Liver (tissue), 9 donors: ENCODE measurements around the gene ANKS3. TPM values are rescaled to one million over a fixed set of nuclear protein-coding genes. Genes with fewer than 3 reads are reported as not detected.

Source experiments
- DNase-seq: peaks from one replicate; pipeline ENCODE4 v3.0.0-alpha.2; 2017; ENCODE audit warnings: low spot score
- H3K27ac ChIP-seq, 2 donors: one replicate each; pipeline ENCODE4 v1.7.0; 2013; ENCODE audit warnings: inconsistent platforms in 2 of 2, low read length in 2 of 2, control low read depth in 1 of 2, low read depth in 1 of 2, mild to moderate bottlenecking in 1 of 2
- H3K27me3 ChIP-seq, 4 donors: one replicate each; pipeline versions ENCODE4 v1.6.1 to v1.7.0; 2013; ENCODE audit warnings: low read length in 3 of 4, inconsistent platforms in 1 of 4, mild to moderate bottlenecking in 1 of 4, moderate library complexity in 1 of 4; ENCODE audit not compliant: control insufficient read depth in 4 of 4, insufficient read depth in 4 of 4
- H3K36me3 ChIP-seq, 4 donors: one replicate each; pipeline versions ENCODE4 v1.6.1 to v1.7.0; 2013; ENCODE audit warnings: low read length in 3 of 4, mild to moderate bottlenecking in 3 of 4, low read depth in 1 of 4, moderate library complexity in 1 of 4; ENCODE audit not compliant: control insufficient read depth in 4 of 4, insufficient read depth in 3 of 4
- H3K4me1 ChIP-seq, 4 donors: one replicate each; pipeline versions ENCODE4 v1.6.1 to v1.7.0; 2013; ENCODE audit warnings: low read length in 3 of 4, mild to moderate bottlenecking in 3 of 4, moderate library complexity in 1 of 4; ENCODE audit not compliant: control insufficient read depth in 4 of 4, insufficient read depth in 4 of 4
- H3K4me3 ChIP-seq, 3 donors: one replicate each; pipeline versions ENCODE4 v1.6.1 to v1.7.0; 2013; ENCODE audit warnings: low read length in 3 of 3, control low read depth in 1 of 3, low read depth in 1 of 3, mild to moderate bottlenecking in 1 of 3
- H3K9ac ChIP-seq, 2 donors: one replicate each; pipeline ENCODE4 v1.7.0; 2013; ENCODE audit warnings: low read length in 2 of 2, mild to moderate bottlenecking in 2 of 2, moderate library complexity in 2 of 2, control low read depth in 1 of 2, low read depth in 1 of 2
- H3K9me3 ChIP-seq, 4 donors: one replicate each; pipeline versions ENCODE4 v1.6.1 to v1.7.0; 2013; ENCODE audit warnings: low read length in 3 of 4; ENCODE audit not compliant: control insufficient read depth in 4 of 4
- ATF3 ChIP-seq: IDR thresholded peaks from 2 replicates; pipeline ENCODE4 v1.6.1; 2016; ENCODE audit warnings: antibody characterized with exemption
- EGR1 ChIP-seq, 2 donors: IDR thresholded peaks; 2 replicates each; pipeline ENCODE4 v1.6.1; 2016 to 2018; ENCODE audit warnings: antibody characterized with exemption in 2 of 2, low read depth in 2 of 2
- FOXA1 ChIP-seq: IDR thresholded peaks from 2 replicates; pipeline ENCODE4 v1.6.1; 2016; ENCODE audit warnings: antibody characterized with exemption
- FOXA2 ChIP-seq: IDR thresholded peaks from 2 replicates; pipeline ENCODE4 v1.6.1; 2016; ENCODE audit warnings: antibody characterized with exemption
- GABPA ChIP-seq, 2 donors: IDR thresholded peaks in 1 of 2; conservative IDR thresholded peaks in 1 of 2; 2 replicates each; pipeline ENCODE4 v1.6.1; 2016; ENCODE audit warnings: antibody characterized with exemption in 2 of 2, mild to moderate bottlenecking in 1 of 2, moderate library complexity in 1 of 2
- HNF4A ChIP-seq, 2 donors: conservative IDR thresholded peaks; 2 replicates each; pipeline ENCODE4 v1.6.1; 2016; ENCODE audit warnings: antibody characterized with exemption in 2 of 2, mild to moderate bottlenecking in 2 of 2
- HNF4G ChIP-seq: IDR thresholded peaks from 2 replicates; pipeline ENCODE4 v1.6.1; 2016; ENCODE audit warnings: antibody characterized with exemption
- JUND ChIP-seq, 2 donors: IDR thresholded peaks; 2 replicates each; pipeline ENCODE4 v1.6.1; 2016; ENCODE audit warnings: antibody characterized with exemption in 2 of 2
- NR2F2 ChIP-seq: IDR thresholded peaks from 2 replicates; pipeline ENCODE4 v1.6.1; 2016; ENCODE audit warnings: antibody characterized with exemption
- RAD21 ChIP-seq, 2 donors: IDR thresholded peaks; 2 replicates each; pipeline ENCODE4 v1.6.1; 2016; ENCODE audit warnings: antibody characterized with exemption in 2 of 2, mild to moderate bottlenecking in 2 of 2
- RXRA ChIP-seq, 2 donors: IDR thresholded peaks; 2 replicates each; pipeline ENCODE4 v1.6.1; 2017 to 2018; ENCODE audit warnings: antibody characterized with exemption in 2 of 2, mild to moderate bottlenecking in 1 of 2
- SP1 ChIP-seq: IDR thresholded peaks from 2 replicates; pipeline ENCODE4 v1.6.1; 2018; ENCODE audit warnings: antibody characterized with exemption, mild to moderate bottlenecking
- TAF1 ChIP-seq: conservative IDR thresholded peaks from 2 replicates; pipeline ENCODE4 v1.6.1; 2016; ENCODE audit warnings: antibody characterized with exemption, mild to moderate bottlenecking
- YY1 ChIP-seq: IDR thresholded peaks from 2 replicates; pipeline ENCODE4 v1.6.1; 2016; ENCODE audit warnings: antibody characterized with exemption, mild to moderate bottlenecking
- WGBS: extraction: QIAGEN DNeasy Blood & Tissue Kit; methylation state at CpG from one replicate; pipeline ENCODE4 v1.1.7; 2013; 5-methylcytosine and 5-hydroxymethylcytosine counted together
- polyA plus RNA-seq, 2 donors: library from polyadenylated mRNA; stranded (reverse) in 1 of 2; unstranded in 1 of 2; fragments of 200-250 nt in 1 of 2; fragments of >200 nt in 1 of 2; fragmentation: Nextera tagmentation in 1 of 2; extraction: Ambion mirVana in 1 of 2; gene quantifications; one replicate each; pipeline versions ENCODE4 v1.2.1 to v1.2.3, GENCODE V29; 2013 to 2015
- total RNA-seq, 2 donors: library from RNA; depleted of rRNA; stranded (reverse); fragments of >200 nt; gene quantifications; one replicate each; pipeline ENCODE4 v1.2.3, GENCODE V29; 2014
- TF ChIP-seq, protein P1 (sequence below): fragments of 150-350 bp; IDR thresholded peaks from 2 replicates; pipeline ENCODE4 v1.5.1; 2017; ENCODE audit warnings: improper control_type of control experiment, low read depth, low read length; ENCODE audit not compliant: missing input control
- TF ChIP-seq, protein P2 (sequence below): IDR thresholded peaks from 2 replicates; pipeline ENCODE4 v1.6.1; 2016; ENCODE audit warnings: antibody characterized with exemption
- TF ChIP-seq, protein P3 (sequence below): IDR thresholded peaks from 2 replicates; pipeline ENCODE4 v1.6.1; 2016; ENCODE audit warnings: antibody characterized with exemption, mild to moderate bottlenecking
- TF ChIP-seq, protein P4 (sequence below): IDR thresholded peaks from 2 replicates; pipeline ENCODE4 v1.6.1; 2016; ENCODE audit warnings: antibody characterized with exemption
- donor health status: healthy.
- donor health status: healthy.
- donor health status: healthy.
- donor health status: healthy.
- donor health status: healthy.

Gene ANKS3
- total and polyA plus RNA-seq, 4 donors = 4.0 to 14.0 (median 4.7) TPM

- TF ChIP-seq, protein P1, sequence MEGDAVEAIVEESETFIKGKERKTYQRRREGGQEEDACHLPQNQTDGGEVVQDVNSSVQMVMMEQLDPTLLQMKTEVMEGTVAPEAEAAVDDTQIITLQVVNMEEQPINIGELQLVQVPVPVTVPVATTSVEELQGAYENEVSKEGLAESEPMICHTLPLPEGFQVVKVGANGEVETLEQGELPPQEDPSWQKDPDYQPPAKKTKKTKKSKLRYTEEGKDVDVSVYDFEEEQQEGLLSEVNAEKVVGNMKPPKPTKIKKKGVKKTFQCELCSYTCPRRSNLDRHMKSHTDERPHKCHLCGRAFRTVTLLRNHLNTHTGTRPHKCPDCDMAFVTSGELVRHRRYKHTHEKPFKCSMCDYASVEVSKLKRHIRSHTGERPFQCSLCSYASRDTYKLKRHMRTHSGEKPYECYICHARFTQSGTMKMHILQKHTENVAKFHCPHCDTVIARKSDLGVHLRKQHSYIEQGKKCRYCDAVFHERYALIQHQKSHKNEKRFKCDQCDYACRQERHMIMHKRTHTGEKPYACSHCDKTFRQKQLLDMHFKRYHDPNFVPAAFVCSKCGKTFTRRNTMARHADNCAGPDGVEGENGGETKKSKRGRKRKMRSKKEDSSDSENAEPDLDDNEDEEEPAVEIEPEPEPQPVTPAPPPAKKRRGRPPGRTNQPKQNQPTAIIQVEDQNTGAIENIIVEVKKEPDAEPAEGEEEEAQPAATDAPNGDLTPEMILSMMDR = no peak
- TF ChIP-seq ATF3 (no peak), EGR1 (IDR thresholded peaks at IDR 0.05; ENCODE audit: low read depth in 2 of 2) (peak in 1 of 2 donors; percentile 1), YY1 (no peak), RXRA (IDR thresholded peaks at IDR 0.05) (peak; percentile 7 to 21)
- no peaks in the 10 kb centered on the region for H3K9me3 ChIP-seq
- peak overlapping the region; percentile 1 to 22 for H3K9ac ChIP-seq
- no peak for DNase-seq
- H3K4me3 ChIP-seq = no peak overlapping the region
- peak overlapping the region; percentile 88 to 98 for H3K27ac ChIP-seq
- H3K27me3 ChIP-seq = no peaks in the 10 kb centered on the region
- peaks cover 20 to 97% (median 79%) of the 10 kb centered on the region in 4 donors for H3K4me1 ChIP-seq
- H3K36me3 ChIP-seq = peaks cover 0 to 10% (median 6%) of the 10 kb centered on the region in 4 donors
- WGBS = 39% methylated on average over 13 of the region's 13 CpGs
Measured at GRCh38 chr16:4685292-4685691, 48.8 kb downstream of the ANKS3 start.

DNA sequence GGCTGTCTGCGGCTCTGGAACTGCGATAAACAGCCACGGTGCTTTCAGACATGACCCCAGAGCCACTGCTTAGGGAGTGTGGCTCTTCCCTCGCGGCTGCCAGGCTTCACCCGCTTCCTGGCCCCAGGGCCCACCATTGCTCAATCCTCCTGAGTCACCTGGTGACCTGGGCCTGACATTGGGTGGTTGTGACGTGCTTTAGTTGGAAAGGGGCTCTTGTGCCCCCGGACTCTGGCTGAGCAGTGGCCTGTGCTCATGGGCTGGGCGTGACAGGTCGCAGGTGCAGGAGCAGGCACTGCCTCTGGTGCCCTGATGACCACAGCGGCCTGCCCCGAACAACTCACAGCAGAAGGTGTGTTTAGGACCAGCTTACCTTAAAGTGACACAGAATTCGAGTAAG, 49.3 kb downstream of the ANKS3 start:
- Histone ChIP-seq H3K36me3 (peaks cover 0 to 9% (median 6%) of the 10 kb centered on the region in 4 donors), H3K27ac (peak overlapping the region; percentile 88 to 98), H3K4me3 (no peak overlapping the region), H3K9me3 (no peaks in the 10 kb centered on the region), H3K4me1 (peaks cover 20 to 95% (median 79%) of the 10 kb centered on the region in 4 donors), H3K27me3 (no peaks in the 10 kb centered on the region), H3K9ac (peak overlapping the region in 1 of 2 donors; percentile 40)
- 34% methylated on average over 13 of the region's 13 CpGs for WGBS
- TF ChIP-seq GABPA (IDR thresholded peaks at IDR 0.05 in 1 of 2, conservative IDR thresholded peaks at IDR 0.05 in 1 of 2) (peak in 1 of 2 donors; percentile 21), TAF1 (no peak), FOXA1 (no peak), EGR1 (IDR thresholded peaks at IDR 0.05; ENCODE audit: low read depth in 2 of 2) (peak in 1 of 2 donors; percentile 25), JUND (IDR thresholded peaks at IDR 0.05) (peak in 1 of 2 donors; percentile 72), NR2F2 (peak; percentile 12), SP1 (peak; percentile 68), YY1 (peak; percentile 75), ATF3 (no peak), HNF4G (no peak), HNF4A (conservative IDR thresholded peaks at IDR 0.05) (peak; percentile 57 to 93), RAD21 (IDR thresholded peaks at IDR 0.05) (peak in 1 of 2 donors; percentile 13), FOXA2 (peak; percentile 31), RXRA (IDR thresholded peaks at IDR 0.05) (peak; percentile 74 to 96)
- TF ChIP-seq, protein P2, sequence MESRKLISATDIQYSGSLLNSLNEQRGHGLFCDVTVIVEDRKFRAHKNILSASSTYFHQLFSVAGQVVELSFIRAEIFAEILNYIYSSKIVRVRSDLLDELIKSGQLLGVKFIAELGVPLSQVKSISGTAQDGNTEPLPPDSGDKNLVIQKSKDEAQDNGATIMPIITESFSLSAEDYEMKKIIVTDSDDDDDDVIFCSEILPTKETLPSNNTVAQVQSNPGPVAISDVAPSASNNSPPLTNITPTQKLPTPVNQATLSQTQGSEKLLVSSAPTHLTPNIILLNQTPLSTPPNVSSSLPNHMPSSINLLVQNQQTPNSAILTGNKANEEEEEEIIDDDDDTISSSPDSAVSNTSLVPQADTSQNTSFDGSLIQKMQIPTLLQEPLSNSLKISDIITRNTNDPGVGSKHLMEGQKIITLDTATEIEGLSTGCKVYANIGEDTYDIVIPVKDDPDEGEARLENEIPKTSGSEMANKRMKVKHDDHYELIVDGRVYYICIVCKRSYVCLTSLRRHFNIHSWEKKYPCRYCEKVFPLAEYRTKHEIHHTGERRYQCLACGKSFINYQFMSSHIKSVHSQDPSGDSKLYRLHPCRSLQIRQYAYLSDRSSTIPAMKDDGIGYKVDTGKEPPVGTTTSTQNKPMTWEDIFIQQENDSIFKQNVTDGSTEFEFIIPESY = no peak
- TF ChIP-seq, protein P1 = no peak
- TF ChIP-seq, protein P3, sequence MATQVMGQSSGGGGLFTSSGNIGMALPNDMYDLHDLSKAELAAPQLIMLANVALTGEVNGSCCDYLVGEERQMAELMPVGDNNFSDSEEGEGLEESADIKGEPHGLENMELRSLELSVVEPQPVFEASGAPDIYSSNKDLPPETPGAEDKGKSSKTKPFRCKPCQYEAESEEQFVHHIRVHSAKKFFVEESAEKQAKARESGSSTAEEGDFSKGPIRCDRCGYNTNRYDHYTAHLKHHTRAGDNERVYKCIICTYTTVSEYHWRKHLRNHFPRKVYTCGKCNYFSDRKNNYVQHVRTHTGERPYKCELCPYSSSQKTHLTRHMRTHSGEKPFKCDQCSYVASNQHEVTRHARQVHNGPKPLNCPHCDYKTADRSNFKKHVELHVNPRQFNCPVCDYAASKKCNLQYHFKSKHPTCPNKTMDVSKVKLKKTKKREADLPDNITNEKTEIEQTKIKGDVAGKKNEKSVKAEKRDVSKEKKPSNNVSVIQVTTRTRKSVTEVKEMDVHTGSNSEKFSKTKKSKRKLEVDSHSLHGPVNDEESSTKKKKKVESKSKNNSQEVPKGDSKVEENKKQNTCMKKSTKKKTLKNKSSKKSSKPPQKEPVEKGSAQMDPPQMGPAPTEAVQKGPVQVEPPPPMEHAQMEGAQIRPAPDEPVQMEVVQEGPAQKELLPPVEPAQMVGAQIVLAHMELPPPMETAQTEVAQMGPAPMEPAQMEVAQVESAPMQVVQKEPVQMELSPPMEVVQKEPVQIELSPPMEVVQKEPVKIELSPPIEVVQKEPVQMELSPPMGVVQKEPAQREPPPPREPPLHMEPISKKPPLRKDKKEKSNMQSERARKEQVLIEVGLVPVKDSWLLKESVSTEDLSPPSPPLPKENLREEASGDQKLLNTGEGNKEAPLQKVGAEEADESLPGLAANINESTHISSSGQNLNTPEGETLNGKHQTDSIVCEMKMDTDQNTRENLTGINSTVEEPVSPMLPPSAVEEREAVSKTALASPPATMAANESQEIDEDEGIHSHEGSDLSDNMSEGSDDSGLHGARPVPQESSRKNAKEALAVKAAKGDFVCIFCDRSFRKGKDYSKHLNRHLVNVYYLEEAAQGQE = peak; percentile 80
- TF ChIP-seq, protein P4, sequence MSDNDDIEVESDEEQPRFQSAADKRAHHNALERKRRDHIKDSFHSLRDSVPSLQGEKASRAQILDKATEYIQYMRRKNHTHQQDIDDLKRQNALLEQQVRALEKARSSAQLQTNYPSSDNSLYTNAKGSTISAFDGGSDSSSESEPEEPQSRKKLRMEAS = peak; percentile 88
- DNase-seq = no peak
